SU-DHL-6 (cell line): ENCODE data around the gene PRMT1.

Source experiments
- H2AFZ ChIP-seq: fragments of 200-600 bp; sonication (generic); 2 replicates; pipeline ENCODE4 v1.6.1; 2014; ENCODE audit warnings: low read depth, mild to moderate bottlenecking, moderate library complexity, mixed read lengths, antibody characterized with exemption, low read length; ENCODE audit not compliant: severe bottlenecking
- H3F3A ChIP-seq: fragments of 200-600 bp; shearing (Covaris generic); 2 replicates; pipeline ENCODE4 v1.6.0; 2016; ENCODE audit warnings: antibody characterized with exemption, mild to moderate bottlenecking; ENCODE audit not compliant: insufficient read depth
- H3K27ac ChIP-seq: fragments of 200-600 bp; sonication (generic); 2 replicates; pipeline ENCODE4 v1.5.1; 2016; ENCODE audit warnings: low read depth, mild to moderate bottlenecking, low read length, moderate library complexity, mixed read lengths
- H3K27me3 ChIP-seq: fragments of 200-600 bp; sonication (generic), shearing (Covaris generic); 2 replicates; pipeline ENCODE4 v1.6.0; 2014; ENCODE audit warnings: mild to moderate bottlenecking, low read length
- H3K36me3 ChIP-seq: fragments of 200-600 bp; sonication (generic); 2 replicates; pipeline ENCODE4 v1.6.1; 2014; ENCODE audit warnings: mild to moderate bottlenecking, low read length, mixed read lengths
- H3K4me2 ChIP-seq: fragments of 300-600, 200-600 bp; shearing (Covaris generic), sonication (generic); 2 replicates; pipeline ENCODE4 v1.6.0; 2014; ENCODE audit warnings: low read length, low read depth, mild to moderate bottlenecking; ENCODE audit not compliant: poor library complexity, severe bottlenecking
- H3K4me3 ChIP-seq: fragments of 200-600 bp; sonication (generic); 2 replicates; pipeline ENCODE4 v1.5.1; 2014; ENCODE audit warnings: antibody characterized with exemption, low read length, mild to moderate bottlenecking, mixed read lengths; ENCODE audit not compliant: insufficient read depth, poor library complexity, severe bottlenecking
- H3K79me2 ChIP-seq: fragments of 200-600 bp; sonication (generic); 2 replicates; pipeline ENCODE4 v1.6.1; 2014; ENCODE audit warnings: mild to moderate bottlenecking, low read length, moderate library complexity; ENCODE audit not compliant: insufficient read depth
- H3K9ac ChIP-seq: fragments of 200-600 bp; sonication (generic); 2 replicates; pipeline ENCODE4 v1.7.0; 2014; ENCODE audit warnings: mild to moderate bottlenecking, low read length
- H3K9me2 ChIP-seq: fragments of 200-600 bp; sonication (generic); replicated peaks from 2 replicates; pipeline ENCODE4 v1.6.1; 2014; ENCODE audit warnings: low read length; ENCODE audit not compliant: insufficient read depth
- H3K9me3 ChIP-seq: fragments of 200-600 bp; sonication (generic); 2 replicates; pipeline ENCODE4 v1.6.1; 2014; ENCODE audit warnings: low read length, mixed read lengths; ENCODE audit not compliant: insufficient read depth
- H4K20me1 ChIP-seq: fragments of 200-600 bp; sonication (generic); 2 replicates; pipeline ENCODE4 v1.6.1; 2014; ENCODE audit warnings: low read depth, mild to moderate bottlenecking, antibody characterized with exemption, low read length, moderate library complexity, mixed read lengths
- EZH2phosphoT487 ChIP-seq: fragments of 200-600 bp; sonication (generic), shearing (Covaris generic); conservative IDR thresholded peaks from 2 replicates; pipeline ENCODE4 v1.6.1; 2018; ENCODE audit warnings: mild to moderate bottlenecking, antibody characterized with exemption, low read length, moderate library complexity, mixed read lengths
- TF ChIP-seq, protein P1 (sequence below): fragments of 200-600 bp; sonication (generic); IDR thresholded peaks from one replicate; pipeline ENCODE4 v1.5.1; 2017; ENCODE audit warnings: antibody characterized with exemption, mild to moderate bottlenecking, low read length, moderate library complexity; ENCODE audit not compliant: insufficient read depth, poor library complexity, severe bottlenecking

Gene PRMT1

DNA sequence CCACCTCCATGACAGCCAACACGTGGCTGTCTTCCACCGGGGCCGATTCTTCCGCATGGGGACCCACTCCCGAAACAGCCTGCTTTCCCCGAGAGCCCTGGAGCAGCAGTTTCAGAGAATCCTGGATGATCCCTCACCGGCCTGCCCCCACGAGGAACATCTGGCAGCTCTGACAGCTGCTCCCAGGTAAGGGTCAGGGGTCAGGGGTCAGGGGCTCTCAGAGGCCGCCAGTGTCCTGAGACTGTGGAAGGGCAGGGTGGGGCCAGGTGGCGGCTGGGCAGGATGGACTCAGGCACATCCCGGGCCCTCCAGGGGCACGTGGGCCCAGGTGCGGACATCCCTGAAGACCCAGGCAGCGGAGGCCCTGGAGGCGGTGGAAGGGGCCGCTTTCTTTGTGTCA, 28.8 kb downstream of the PRMT1 start:
- H3K9me2 ChIP-seq, result no peaks in the 10 kb centered on the region
- H2AFZ ChIP-seq, result no peak overlapping the region
- H3K27ac ChIP-seq, result no peak overlapping the region
- H3K4me3 ChIP-seq, result no peak overlapping the region
- H3K79me2 ChIP-seq, result no peaks in the 10 kb centered on the region
- no peaks in the 10 kb centered on the region for H4K20me1 ChIP-seq
- TF ChIP-seq EZH2phosphoT487, result no peak
- TF ChIP-seq, protein P1, sequence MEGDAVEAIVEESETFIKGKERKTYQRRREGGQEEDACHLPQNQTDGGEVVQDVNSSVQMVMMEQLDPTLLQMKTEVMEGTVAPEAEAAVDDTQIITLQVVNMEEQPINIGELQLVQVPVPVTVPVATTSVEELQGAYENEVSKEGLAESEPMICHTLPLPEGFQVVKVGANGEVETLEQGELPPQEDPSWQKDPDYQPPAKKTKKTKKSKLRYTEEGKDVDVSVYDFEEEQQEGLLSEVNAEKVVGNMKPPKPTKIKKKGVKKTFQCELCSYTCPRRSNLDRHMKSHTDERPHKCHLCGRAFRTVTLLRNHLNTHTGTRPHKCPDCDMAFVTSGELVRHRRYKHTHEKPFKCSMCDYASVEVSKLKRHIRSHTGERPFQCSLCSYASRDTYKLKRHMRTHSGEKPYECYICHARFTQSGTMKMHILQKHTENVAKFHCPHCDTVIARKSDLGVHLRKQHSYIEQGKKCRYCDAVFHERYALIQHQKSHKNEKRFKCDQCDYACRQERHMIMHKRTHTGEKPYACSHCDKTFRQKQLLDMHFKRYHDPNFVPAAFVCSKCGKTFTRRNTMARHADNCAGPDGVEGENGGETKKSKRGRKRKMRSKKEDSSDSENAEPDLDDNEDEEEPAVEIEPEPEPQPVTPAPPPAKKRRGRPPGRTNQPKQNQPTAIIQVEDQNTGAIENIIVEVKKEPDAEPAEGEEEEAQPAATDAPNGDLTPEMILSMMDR, result no peak
- H3K9me3 ChIP-seq, result no peaks in the 10 kb centered on the region
- no peak overlapping the region for H3K9ac ChIP-seq
- H3F3A ChIP-seq, result no peaks in the 10 kb centered on the region
- H3K36me3 ChIP-seq, result no peaks in the 10 kb centered on the region
- no peaks in the 10 kb centered on the region for H3K27me3 ChIP-seq
- no peak overlapping the region for H3K4me2 ChIP-seq

DNA sequence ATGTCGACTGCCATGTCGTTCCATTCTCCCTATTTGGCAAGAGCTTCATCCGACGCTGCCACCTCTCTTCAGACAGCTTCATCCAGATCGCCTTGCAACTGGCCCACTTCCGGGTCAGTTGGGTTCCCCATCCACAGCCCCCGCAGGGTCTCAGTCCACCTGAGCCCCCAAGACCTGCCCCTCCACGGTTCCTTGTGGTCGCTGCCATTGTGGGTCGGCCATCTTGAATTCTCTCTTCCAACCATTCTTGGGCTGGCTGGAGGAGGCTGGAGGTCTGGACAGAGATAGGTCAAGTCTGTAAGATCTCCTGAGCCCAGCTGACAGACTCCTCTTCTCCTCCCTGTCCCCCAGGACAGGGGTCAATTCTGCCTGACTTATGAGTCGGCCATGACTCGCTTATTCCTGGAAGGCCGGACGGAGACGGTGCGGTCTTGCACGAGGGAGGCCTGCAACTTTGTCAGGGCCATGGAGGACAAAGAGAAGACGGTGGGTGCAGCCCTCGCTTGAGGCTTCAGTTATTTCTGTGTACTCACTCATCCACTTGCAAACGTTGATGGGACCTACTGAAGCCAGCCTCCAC, 33.4 kb downstream of the PRMT1 start:
- H3K9me2 ChIP-seq, result no peaks in the 10 kb centered on the region
- no peaks in the 10 kb centered on the region for H3K79me2 ChIP-seq
- no peak overlapping the region for H3K4me2 ChIP-seq
- no peak overlapping the region for H3K4me3 ChIP-seq
- H3K36me3 ChIP-seq, result no peaks in the 10 kb centered on the region
- no peaks in the 10 kb centered on the region for H4K20me1 ChIP-seq
- no peak overlapping the region for H3K9ac ChIP-seq
- TF ChIP-seq, protein P1, result no peak
- no peak for TF ChIP-seq EZH2phosphoT487
- H3F3A ChIP-seq, result no peaks in the 10 kb centered on the region
- no peaks in the 10 kb centered on the region for H3K27me3 ChIP-seq
- H2AFZ ChIP-seq, result no peak overlapping the region
- no peak overlapping the region for H3K27ac ChIP-seq
- H3K9me3 ChIP-seq, result no peaks in the 10 kb centered on the region

DNA sequence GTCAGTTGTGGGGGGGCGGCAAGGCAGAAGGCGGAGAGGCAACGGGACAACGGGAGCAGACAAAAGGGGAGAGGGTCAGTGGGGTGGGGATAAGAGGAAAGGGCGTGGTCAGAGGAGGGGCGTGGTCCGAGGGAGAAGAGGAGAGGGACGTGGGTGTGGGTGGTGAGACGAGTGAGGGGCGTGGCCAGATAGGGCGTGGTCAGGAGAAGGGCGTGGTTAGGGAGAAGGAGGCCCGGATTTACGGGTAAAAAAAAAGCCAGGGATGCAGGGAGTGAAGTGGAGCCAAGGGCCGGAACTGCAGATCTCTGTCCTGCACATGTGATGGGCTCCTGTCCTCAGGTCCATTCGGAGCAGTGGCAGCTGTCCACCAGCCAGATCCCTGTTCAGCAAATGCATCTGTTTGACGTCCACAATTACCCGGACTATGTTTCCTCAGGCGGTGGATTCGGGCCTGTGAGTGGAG, 35.4 kb downstream of the PRMT1 start:
- Histone ChIP-seq H3K27me3 (no peaks in the 10 kb centered on the region), H3K4me3 (no peak overlapping the region), H3K9me2 (no peaks in the 10 kb centered on the region), H4K20me1 (no peaks in the 10 kb centered on the region), H3K36me3 (no peaks in the 10 kb centered on the region), H2AFZ (no peak overlapping the region), H3K79me2 (no peaks in the 10 kb centered on the region), H3F3A (no peaks in the 10 kb centered on the region), H3K4me2 (no peak overlapping the region), H3K9me3 (no peaks in the 10 kb centered on the region), H3K9ac (no peak overlapping the region), H3K27ac (no peak overlapping the region)
- TF ChIP-seq EZH2phosphoT487, result no peak
- TF ChIP-seq, protein P1, result no peak
